MM.1S (cell line): Measurements from ENCODE around the gene CEP70.

Experiments
- EZH2 ChIP-seq: fragments of 300-600 bp; sonication (generic); optimal IDR thresholded peaks from 2 replicates; pipeline ENCODE3; 2017; ENCODE audit warnings: low read depth, mild to moderate bottlenecking, antibody characterized with exemption, low read length, mixed read lengths
- TF ChIP-seq, protein P1 (sequence below): fragments of 300-600 bp; sonication (generic); IDR thresholded peaks from 2 replicates; pipeline ENCODE4 v1.5.1; 2016; ENCODE audit warnings: antibody characterized with exemption, low read length, mixed read lengths

DNA sequence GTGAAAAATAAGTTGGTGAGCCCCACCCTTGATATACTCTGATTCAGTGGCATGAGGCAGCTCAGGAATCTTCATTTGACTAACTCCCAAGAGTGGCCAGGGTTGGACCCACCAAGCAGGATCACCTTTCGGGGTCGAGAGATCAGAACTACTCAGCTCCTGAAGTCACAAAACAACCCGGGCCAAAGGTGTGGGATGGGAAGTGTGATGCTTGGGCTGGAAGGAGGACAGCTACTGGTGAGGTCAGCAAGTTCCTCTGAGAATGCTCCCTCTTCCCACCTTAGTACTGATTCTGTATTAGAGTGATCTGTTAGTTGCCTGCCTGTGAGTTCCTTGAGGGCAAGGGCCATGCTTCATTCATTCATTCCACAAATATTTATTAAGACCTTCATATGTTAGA is 144.6 kb downstream of the CEP70 start:
- TF ChIP-seq, protein P1, sequence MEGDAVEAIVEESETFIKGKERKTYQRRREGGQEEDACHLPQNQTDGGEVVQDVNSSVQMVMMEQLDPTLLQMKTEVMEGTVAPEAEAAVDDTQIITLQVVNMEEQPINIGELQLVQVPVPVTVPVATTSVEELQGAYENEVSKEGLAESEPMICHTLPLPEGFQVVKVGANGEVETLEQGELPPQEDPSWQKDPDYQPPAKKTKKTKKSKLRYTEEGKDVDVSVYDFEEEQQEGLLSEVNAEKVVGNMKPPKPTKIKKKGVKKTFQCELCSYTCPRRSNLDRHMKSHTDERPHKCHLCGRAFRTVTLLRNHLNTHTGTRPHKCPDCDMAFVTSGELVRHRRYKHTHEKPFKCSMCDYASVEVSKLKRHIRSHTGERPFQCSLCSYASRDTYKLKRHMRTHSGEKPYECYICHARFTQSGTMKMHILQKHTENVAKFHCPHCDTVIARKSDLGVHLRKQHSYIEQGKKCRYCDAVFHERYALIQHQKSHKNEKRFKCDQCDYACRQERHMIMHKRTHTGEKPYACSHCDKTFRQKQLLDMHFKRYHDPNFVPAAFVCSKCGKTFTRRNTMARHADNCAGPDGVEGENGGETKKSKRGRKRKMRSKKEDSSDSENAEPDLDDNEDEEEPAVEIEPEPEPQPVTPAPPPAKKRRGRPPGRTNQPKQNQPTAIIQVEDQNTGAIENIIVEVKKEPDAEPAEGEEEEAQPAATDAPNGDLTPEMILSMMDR = no peak
- TF ChIP-seq EZH2 = no peak
